AG09309 (cell line): Measurements from ENCODE around the gene C14orf180.

Experiments used
- DNase-seq: peaks from one replicate; pipeline ENCODE4 v3.0.0-alpha.2; 2010; ENCODE audit warnings: low read depth
- H3K4me3 ChIP-seq: 2 replicates; pipeline ENCODE4 v1.5.1; 2011; ENCODE audit warnings: mild to moderate bottlenecking, low read depth, low read length, moderate library complexity; ENCODE audit not compliant: control insufficient read depth
- CTCF ChIP-seq: IDR thresholded peaks from 2 replicates; pipeline ENCODE4 v1.5.1; 2011; ENCODE audit warnings: mild to moderate bottlenecking, low read depth, low read length, inconsistent platforms; ENCODE audit not compliant: insufficient read depth, control insufficient read depth; ENCODE audit errors: missing control alignments

The C14orf180 gene

GRCh38 chr14:104583424-104584306 is 4.1 kb downstream of the C14orf180 start:
- no peak overlapping the region for H3K4me3 ChIP-seq
- TF ChIP-seq CTCF = no peak
- no peak for DNase-seq

- DNase-seq = no peak
- no peak overlapping the region for H3K4me3 ChIP-seq
- TF ChIP-seq CTCF = no peak
Observed at GRCh38 chr14:104584557-104584956, 5.0 kb downstream of the C14orf180 start.

- no peak for TF ChIP-seq CTCF
- no peak for DNase-seq
- no peak overlapping the region for H3K4me3 ChIP-seq
Observed at GRCh38 chr14:104585966-104586697, 6.6 kb downstream of the C14orf180 start.

GRCh38 chr14:104586832-104587620 is 7.5 kb downstream of the C14orf180 start:
- TF ChIP-seq CTCF = no peak
- no peak overlapping the region for H3K4me3 ChIP-seq
- DNase-seq = no peak

GRCh38 chr14:104587641-104588040 is 8.1 kb downstream of the C14orf180 start:
- no peak for TF ChIP-seq CTCF
- H3K4me3 ChIP-seq = no peak overlapping the region
- no peak for DNase-seq

- no peak for TF ChIP-seq CTCF
- no peak for DNase-seq
- H3K4me3 ChIP-seq = no peak overlapping the region
Observed at GRCh38 chr14:104588066-104588857, 8.7 kb downstream of the C14orf180 start.
